C4-2B (cell line): Measurements from ENCODE around the gene MYLIP.

Source experiments
- ZFX ChIP-seq: fragments of 450-650 bp; IDR thresholded peaks from 2 replicates; pipeline ENCODE4 v1.6.1; 2017
- TF ChIP-seq, protein P1 (sequence below): fragments of 450-650 bp; conservative IDR thresholded peaks from 2 replicates; pipeline ENCODE4 v1.5.1; 2017; ENCODE audit warnings: mild to moderate bottlenecking

DNA sequence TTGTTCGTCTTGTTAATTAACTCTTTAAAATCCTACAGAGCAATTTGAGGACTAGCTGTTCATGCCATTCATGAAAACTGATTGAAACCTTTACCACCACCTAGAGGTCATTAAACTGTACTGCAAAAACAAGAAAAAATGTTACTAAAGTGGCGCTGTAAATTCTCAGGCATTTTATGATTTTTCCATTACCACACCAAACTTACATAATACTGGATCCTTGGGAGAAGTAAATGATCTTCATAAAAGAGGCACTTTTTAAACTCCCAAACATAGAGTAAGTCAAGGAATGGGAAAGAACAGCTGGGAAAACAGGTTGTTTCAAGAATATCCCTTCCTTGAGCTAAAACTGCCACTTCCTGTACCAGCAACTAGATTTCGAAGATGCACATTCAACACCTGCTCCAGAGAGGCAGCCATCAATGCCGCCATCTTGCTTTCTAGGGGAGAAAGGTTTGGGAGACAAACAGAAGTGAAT, 54.3 kb downstream of the MYLIP start:
- TF ChIP-seq, protein P1, sequence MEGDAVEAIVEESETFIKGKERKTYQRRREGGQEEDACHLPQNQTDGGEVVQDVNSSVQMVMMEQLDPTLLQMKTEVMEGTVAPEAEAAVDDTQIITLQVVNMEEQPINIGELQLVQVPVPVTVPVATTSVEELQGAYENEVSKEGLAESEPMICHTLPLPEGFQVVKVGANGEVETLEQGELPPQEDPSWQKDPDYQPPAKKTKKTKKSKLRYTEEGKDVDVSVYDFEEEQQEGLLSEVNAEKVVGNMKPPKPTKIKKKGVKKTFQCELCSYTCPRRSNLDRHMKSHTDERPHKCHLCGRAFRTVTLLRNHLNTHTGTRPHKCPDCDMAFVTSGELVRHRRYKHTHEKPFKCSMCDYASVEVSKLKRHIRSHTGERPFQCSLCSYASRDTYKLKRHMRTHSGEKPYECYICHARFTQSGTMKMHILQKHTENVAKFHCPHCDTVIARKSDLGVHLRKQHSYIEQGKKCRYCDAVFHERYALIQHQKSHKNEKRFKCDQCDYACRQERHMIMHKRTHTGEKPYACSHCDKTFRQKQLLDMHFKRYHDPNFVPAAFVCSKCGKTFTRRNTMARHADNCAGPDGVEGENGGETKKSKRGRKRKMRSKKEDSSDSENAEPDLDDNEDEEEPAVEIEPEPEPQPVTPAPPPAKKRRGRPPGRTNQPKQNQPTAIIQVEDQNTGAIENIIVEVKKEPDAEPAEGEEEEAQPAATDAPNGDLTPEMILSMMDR, result peak; percentile 81
- no peak for TF ChIP-seq ZFX
